ENCODE data around the gene ASCL5. TPM values are rescaled to one million over a fixed set of nuclear protein-coding genes. Genes with fewer than 3 reads are reported as not detected.

Gene ASCL5
- polyA plus RNA-seq, 4 donors = 0.15 TPM; not detected in 2

GRCh38 chr1:201145816-201146215, 18.8 kb upstream of the ASCL5 start:
- peaks cover 0 to 80% (median 3%) of the 10 kb centered on the region in 3 donors for H3K36me3 ChIP-seq (ENCODE audit: control insufficient read depth in 3 of 3, insufficient read depth in 2 of 3, low read depth in 1 of 3, low read length in 3 of 3)
- H3K4me1 ChIP-seq (ENCODE audit: control insufficient read depth in 3 of 3, insufficient read depth in 2 of 3, low read depth in 1 of 3, low read length in 2 of 3) = no peaks in the 10 kb centered on the region
- 88 to 97% (median 93%) methylated on average over 7 of the region's 7 CpGs for WGBS, 3 donors
- H3K27me3 ChIP-seq (ENCODE audit: control insufficient read depth in 3 of 3, insufficient read depth in 3 of 3, low read length in 3 of 3) = no peaks in the 10 kb centered on the region
- FAIRE-seq (no peak), DNase-seq (no peak)
- H3K4me3 ChIP-seq (ENCODE audit: low read depth in 1 of 3, low read length in 3 of 3) = no peak overlapping the region
- H3K9me3 ChIP-seq (ENCODE audit: control insufficient read depth in 2 of 2, insufficient read depth in 1 of 2, low read depth in 1 of 2, low read length in 1 of 2) = no peaks in the 10 kb centered on the region
- H3K27ac ChIP-seq (ENCODE audit: low read depth in 1 of 3, low read length in 2 of 3) = no peak overlapping the region

GRCh38 chr1:201145132-201145531, 18.1 kb upstream of the ASCL5 start:
- WGBS, 3 donors = 87 to 92% (median 88%) methylated on average over 3 of the region's 3 CpGs
- no peak overlapping the region for H3K4me3 ChIP-seq (ENCODE audit: low read depth in 1 of 3, low read length in 3 of 3)
- no peak overlapping the region for H3K27ac ChIP-seq (ENCODE audit: low read depth in 1 of 3, low read length in 2 of 3)
- no peaks in the 10 kb centered on the region for H3K4me1 ChIP-seq (ENCODE audit: control insufficient read depth in 3 of 3, insufficient read depth in 2 of 3, low read depth in 1 of 3, low read length in 2 of 3)
- H3K36me3 ChIP-seq (ENCODE audit: control insufficient read depth in 3 of 3, insufficient read depth in 2 of 3, low read depth in 1 of 3, low read length in 3 of 3) = peaks cover 0 to 84% (median 3%) of the 10 kb centered on the region in 3 donors
- no peak for FAIRE-seq
- H3K9me3 ChIP-seq (ENCODE audit: control insufficient read depth in 2 of 2, insufficient read depth in 1 of 2, low read depth in 1 of 2, low read length in 1 of 2) = no peaks in the 10 kb centered on the region
- no peak for DNase-seq
- H3K27me3 ChIP-seq (ENCODE audit: control insufficient read depth in 3 of 3, insufficient read depth in 3 of 3, low read length in 3 of 3) = no peaks in the 10 kb centered on the region

DNA sequence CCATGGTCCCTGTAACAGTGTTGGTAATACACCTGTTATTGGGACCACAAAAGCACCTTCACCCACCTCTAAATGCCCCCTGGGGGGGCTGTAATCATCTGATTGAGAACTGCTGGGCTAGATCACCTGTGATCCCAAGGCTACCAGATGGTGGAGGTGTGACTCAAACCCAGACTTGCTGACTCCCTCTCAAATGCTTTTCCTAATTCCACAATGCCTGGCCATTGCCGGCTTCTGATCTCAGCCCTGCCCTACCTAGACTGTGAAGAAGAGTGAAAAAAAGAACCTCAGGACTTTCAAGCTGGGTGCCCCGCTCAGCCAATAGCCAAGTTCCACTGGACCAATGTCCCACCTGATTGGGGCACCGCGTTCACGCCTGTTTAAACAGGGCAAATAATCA, 17.7 kb upstream of the ASCL5 start:
- Histone ChIP-seq H3K9me3 (ENCODE audit: control insufficient read depth in 2 of 2, insufficient read depth in 1 of 2, low read depth in 1 of 2, low read length in 1 of 2) (no peaks in the 10 kb centered on the region), H3K27me3 (ENCODE audit: control insufficient read depth in 3 of 3, insufficient read depth in 3 of 3, low read length in 3 of 3) (no peaks in the 10 kb centered on the region), H3K27ac (ENCODE audit: low read depth in 1 of 3, low read length in 2 of 3) (no peak overlapping the region), H3K4me1 (ENCODE audit: control insufficient read depth in 3 of 3, insufficient read depth in 2 of 3, low read depth in 1 of 3, low read length in 2 of 3) (no peaks in the 10 kb centered on the region), H3K4me3 (ENCODE audit: low read depth in 1 of 3, low read length in 3 of 3) (no peak overlapping the region), H3K36me3 (ENCODE audit: control insufficient read depth in 3 of 3, insufficient read depth in 2 of 3, low read depth in 1 of 3, low read length in 3 of 3) (peaks cover 0 to 89% (median 3%) of the 10 kb centered on the region in 3 donors)
- no peak for FAIRE-seq
- no peak for DNase-seq
- 73 to 81% (median 76%) methylated on average over 5 of the region's 5 CpGs for WGBS, 3 donors

GRCh38 chr1:201143726-201144635, 17.0 kb upstream of the ASCL5 start:
- 85 to 93% (median 89%) methylated on average over 18 of the region's 18 CpGs for WGBS, 3 donors
- no peak overlapping the region for H3K27ac ChIP-seq (ENCODE audit: low read depth in 1 of 3, low read length in 2 of 3)
- no peaks in the 10 kb centered on the region for H3K27me3 ChIP-seq (ENCODE audit: control insufficient read depth in 3 of 3, insufficient read depth in 3 of 3, low read length in 3 of 3)
- no peak for DNase-seq
- peaks cover 0 to 96% (median 3%) of the 10 kb centered on the region in 3 donors for H3K36me3 ChIP-seq (ENCODE audit: control insufficient read depth in 3 of 3, insufficient read depth in 2 of 3, low read depth in 1 of 3, low read length in 3 of 3)
- no peak overlapping the region for H3K4me3 ChIP-seq (ENCODE audit: low read depth in 1 of 3, low read length in 3 of 3)
- H3K9me3 ChIP-seq (ENCODE audit: control insufficient read depth in 2 of 2, insufficient read depth in 1 of 2, low read depth in 1 of 2, low read length in 1 of 2) = no peaks in the 10 kb centered on the region
- FAIRE-seq = no peak
- H3K4me1 ChIP-seq (ENCODE audit: control insufficient read depth in 3 of 3, insufficient read depth in 2 of 3, low read depth in 1 of 3, low read length in 2 of 3) = no peaks in the 10 kb centered on the region

GRCh38 chr1:201142849-201143725, 16.1 kb upstream of the ASCL5 start:
- H3K4me3 ChIP-seq (ENCODE audit: low read depth in 1 of 3, low read length in 3 of 3) = no peak overlapping the region
- 87 to 95% (median 94%) methylated on average over 16 of the region's 16 CpGs for WGBS, 3 donors
- no peaks in the 10 kb centered on the region for H3K27me3 ChIP-seq (ENCODE audit: control insufficient read depth in 3 of 3, insufficient read depth in 3 of 3, low read length in 3 of 3)
- no peak for FAIRE-seq
- H3K4me1 ChIP-seq (ENCODE audit: control insufficient read depth in 3 of 3, insufficient read depth in 2 of 3, low read depth in 1 of 3, low read length in 2 of 3) = no peaks in the 10 kb centered on the region
- peaks cover 0 to 94% (median 3%) of the 10 kb centered on the region in 3 donors for H3K36me3 ChIP-seq (ENCODE audit: control insufficient read depth in 3 of 3, insufficient read depth in 2 of 3, low read depth in 1 of 3, low read length in 3 of 3)
- DNase-seq = no peak
- no peaks in the 10 kb centered on the region for H3K9me3 ChIP-seq (ENCODE audit: control insufficient read depth in 2 of 2, insufficient read depth in 1 of 2, low read depth in 1 of 2, low read length in 1 of 2)
- no peak overlapping the region for H3K27ac ChIP-seq (ENCODE audit: low read depth in 1 of 3, low read length in 2 of 3)

DNA sequence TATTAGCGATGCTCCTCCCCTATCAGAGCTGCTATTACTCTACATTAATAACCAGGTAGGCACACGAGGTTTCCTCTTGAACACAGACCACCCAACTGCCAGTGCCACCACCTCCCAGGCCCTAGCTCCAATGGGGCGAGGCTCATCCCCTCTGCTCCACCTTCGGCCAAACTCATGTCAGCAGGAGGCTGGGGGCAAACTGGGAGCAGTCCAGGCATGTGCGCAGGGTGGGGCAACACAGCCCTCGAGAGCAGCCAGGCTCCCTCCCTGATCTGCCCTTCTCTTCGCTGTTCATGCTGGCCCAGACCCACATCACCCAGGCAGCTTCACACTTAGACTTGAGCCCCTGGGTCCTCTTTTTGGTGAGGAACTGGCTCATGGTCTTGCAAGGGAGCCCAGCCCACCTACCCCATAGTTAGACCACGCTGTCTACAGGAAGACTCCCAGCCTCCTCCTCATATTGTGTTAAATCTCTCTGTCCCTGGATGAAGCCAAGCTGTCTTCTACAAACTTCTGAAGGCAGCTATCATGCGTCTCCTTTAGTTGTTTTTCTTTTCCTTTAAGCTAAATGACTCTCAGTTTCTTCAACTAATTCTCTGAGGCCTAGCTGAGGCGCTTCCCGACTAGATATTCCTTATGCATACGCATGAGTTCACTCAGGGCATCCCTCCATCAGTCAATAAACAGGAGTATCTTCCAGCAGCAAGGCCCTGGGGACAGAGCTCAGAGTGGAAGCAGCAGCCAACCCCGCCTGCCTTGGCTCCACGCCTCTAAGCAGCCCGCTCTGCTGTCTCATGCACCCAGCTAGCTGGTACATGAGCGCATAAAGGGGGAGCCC, 15.2 kb upstream of the ASCL5 start:
- Histone ChIP-seq H3K36me3 (ENCODE audit: control insufficient read depth in 3 of 3, insufficient read depth in 2 of 3, low read depth in 1 of 3, low read length in 3 of 3) (peaks cover 0 to 93% (median 3%) of the 10 kb centered on the region in 3 donors), H3K9me3 (ENCODE audit: control insufficient read depth in 2 of 2, insufficient read depth in 1 of 2, low read depth in 1 of 2, low read length in 1 of 2) (no peaks in the 10 kb centered on the region), H3K4me1 (ENCODE audit: control insufficient read depth in 3 of 3, insufficient read depth in 2 of 3, low read depth in 1 of 3, low read length in 2 of 3) (no peaks in the 10 kb centered on the region), H3K27me3 (ENCODE audit: control insufficient read depth in 3 of 3, insufficient read depth in 3 of 3, low read length in 3 of 3) (no peaks in the 10 kb centered on the region), H3K27ac (ENCODE audit: low read depth in 1 of 3, low read length in 2 of 3) (no peak overlapping the region), H3K4me3 (ENCODE audit: low read depth in 1 of 3, low read length in 3 of 3) (no peak overlapping the region)
- 85 to 90% (median 89%) methylated on average over 16 of the region's 16 CpGs for WGBS, 3 donors
- FAIRE-seq (no peak), DNase-seq (no peak)

GRCh38 chr1:201141418-201141817, 14.4 kb upstream of the ASCL5 start:
- H3K27ac ChIP-seq (ENCODE audit: low read depth in 1 of 3, low read length in 2 of 3) = no peak overlapping the region
- no peaks in the 10 kb centered on the region for H3K9me3 ChIP-seq (ENCODE audit: control insufficient read depth in 2 of 2, insufficient read depth in 1 of 2, low read depth in 1 of 2, low read length in 1 of 2)
- DNase-seq (no peak), FAIRE-seq (no peak)
- 83 to 95% (median 91%) methylated on average over 5 of the region's 5 CpGs for WGBS, 3 donors
- no peaks in the 10 kb centered on the region for H3K27me3 ChIP-seq (ENCODE audit: control insufficient read depth in 3 of 3, insufficient read depth in 3 of 3, low read length in 3 of 3)
- H3K36me3 ChIP-seq (ENCODE audit: control insufficient read depth in 3 of 3, insufficient read depth in 2 of 3, low read depth in 1 of 3, low read length in 3 of 3) = peaks cover 0 to 92% (median 3%) of the 10 kb centered on the region in 3 donors
- no peak overlapping the region for H3K4me3 ChIP-seq (ENCODE audit: low read depth in 1 of 3, low read length in 3 of 3)
- H3K4me1 ChIP-seq (ENCODE audit: control insufficient read depth in 3 of 3, insufficient read depth in 2 of 3, low read depth in 1 of 3, low read length in 2 of 3) = no peaks in the 10 kb centered on the region

- Histone ChIP-seq H3K27me3 (ENCODE audit: control insufficient read depth in 3 of 3, insufficient read depth in 3 of 3, low read length in 3 of 3) (no peaks in the 10 kb centered on the region), H3K9me3 (ENCODE audit: control insufficient read depth in 2 of 2, insufficient read depth in 1 of 2, low read depth in 1 of 2, low read length in 1 of 2) (no peaks in the 10 kb centered on the region), H3K4me1 (ENCODE audit: control insufficient read depth in 3 of 3, insufficient read depth in 2 of 3, low read depth in 1 of 3, low read length in 2 of 3) (no peaks in the 10 kb centered on the region), H3K36me3 (ENCODE audit: control insufficient read depth in 3 of 3, insufficient read depth in 2 of 3, low read depth in 1 of 3, low read length in 3 of 3) (peaks cover 0 to 92% (median 3%) of the 10 kb centered on the region in 3 donors), H3K27ac (ENCODE audit: low read depth in 1 of 3, low read length in 2 of 3) (no peak overlapping the region), H3K4me3 (ENCODE audit: low read depth in 1 of 3, low read length in 3 of 3) (no peak overlapping the region)
- FAIRE-seq (no peak), DNase-seq (no peak)
- 93 to 94% (median 94%) methylated on average over 8 of the region's 8 CpGs for WGBS, 3 donors
Observed at GRCh38 chr1:201140941-201141260, 13.9 kb upstream of the ASCL5 start.
